GM19467 (cell line): ENCODE measurements around the gene FUT4.
"Not testable (repeated sequence)": the region's sequence is repeated elsewhere in the genome, so short reads cannot be mapped to it uniquely, and the experiment has no call there.

Experiments used
- ATAC-seq: cut with Tn5 transposase; IDR thresholded peaks from one replicate; pipeline ENCODE4 v1.9.1; 2021; ENCODE audit warnings: mild to moderate bottlenecking, moderate library complexity; ENCODE audit not compliant: unreplicated experiment

Gene FUT4, protein sequence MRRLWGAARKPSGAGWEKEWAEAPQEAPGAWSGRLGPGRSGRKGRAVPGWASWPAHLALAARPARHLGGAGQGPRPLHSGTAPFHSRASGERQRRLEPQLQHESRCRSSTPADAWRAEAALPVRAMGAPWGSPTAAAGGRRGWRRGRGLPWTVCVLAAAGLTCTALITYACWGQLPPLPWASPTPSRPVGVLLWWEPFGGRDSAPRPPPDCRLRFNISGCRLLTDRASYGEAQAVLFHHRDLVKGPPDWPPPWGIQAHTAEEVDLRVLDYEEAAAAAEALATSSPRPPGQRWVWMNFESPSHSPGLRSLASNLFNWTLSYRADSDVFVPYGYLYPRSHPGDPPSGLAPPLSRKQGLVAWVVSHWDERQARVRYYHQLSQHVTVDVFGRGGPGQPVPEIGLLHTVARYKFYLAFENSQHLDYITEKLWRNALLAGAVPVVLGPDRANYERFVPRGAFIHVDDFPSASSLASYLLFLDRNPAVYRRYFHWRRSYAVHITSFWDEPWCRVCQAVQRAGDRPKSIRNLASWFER

DNA sequence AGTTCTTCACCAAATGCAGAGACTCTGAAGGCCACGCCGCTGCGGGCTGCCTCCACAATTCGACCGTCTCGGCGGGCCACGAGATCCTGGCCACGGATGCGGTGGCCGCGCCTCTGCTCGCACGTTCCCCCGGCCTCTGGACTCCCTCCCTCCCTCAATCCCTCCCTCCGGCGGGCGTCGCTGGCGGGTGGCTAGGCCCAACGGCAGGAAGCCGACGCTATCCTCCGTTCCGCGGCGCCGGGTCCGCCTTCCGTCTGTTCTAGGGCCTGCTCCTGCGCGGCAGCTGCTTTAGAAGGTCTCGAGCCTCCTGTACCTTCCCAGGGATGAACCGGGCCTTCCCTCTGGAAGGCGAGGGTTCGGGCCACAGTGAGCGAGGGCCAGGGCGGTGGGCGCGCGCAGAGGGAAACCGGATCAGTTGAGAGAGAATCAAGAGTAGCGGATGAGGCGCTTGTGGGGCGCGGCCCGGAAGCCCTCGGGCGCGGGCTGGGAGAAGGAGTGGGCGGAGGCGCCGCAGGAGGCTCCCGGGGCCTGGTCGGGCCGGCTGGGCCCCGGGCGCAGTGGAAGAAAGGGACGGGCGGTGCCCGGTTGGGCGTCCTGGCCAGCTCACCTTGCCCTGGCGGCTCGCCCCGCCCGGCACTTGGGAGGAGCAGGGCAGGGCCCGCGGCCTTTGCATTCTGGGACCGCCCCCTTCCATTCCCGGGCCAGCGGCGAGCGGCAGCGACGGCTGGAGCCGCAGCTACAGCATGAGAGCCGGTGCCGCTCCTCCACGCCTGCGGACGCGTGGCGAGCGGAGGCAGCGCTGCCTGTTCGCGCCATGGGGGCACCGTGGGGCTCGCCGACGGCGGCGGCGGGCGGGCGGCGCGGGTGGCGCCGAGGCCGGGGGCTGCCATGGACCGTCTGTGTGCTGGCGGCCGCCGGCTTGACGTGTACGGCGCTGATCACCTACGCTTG is at the start of gene FUT4:
FUT4 (plus strand) TSS at position 227 of the 951 bp plus-strand sequence; CDS start at position 440, 213 bp downstream.
- peak; percentile 87 for ATAC-seq

DNA sequence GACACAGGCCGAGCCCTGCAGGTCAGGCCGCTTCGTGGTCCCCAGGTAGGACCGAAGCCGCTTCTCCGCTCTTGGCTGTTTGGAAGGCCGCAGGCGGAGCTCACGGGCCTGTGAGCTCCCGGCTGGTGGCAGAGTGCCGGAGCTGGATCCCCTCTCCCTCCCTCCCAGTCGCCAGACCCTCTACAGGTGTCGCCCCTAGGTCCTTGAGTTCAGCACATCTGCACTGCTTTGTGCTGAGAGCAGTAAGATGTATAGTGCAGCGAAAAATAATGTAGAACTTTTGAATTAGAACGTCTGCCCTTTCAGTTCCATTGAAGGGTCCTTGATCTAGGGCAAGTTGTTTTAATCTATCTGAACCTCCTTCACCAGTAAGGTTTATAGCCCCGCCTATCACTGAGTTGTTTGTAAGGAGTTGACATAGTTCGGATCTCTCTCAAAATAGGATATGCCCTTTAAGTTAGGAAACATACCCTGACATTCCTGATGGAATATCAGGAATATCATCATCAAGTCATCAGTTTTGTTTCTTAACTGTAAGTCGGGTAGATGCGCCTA is 49.5 kb upstream of the FUT4 start:
- ATAC-seq: peak; percentile 52

DNA sequence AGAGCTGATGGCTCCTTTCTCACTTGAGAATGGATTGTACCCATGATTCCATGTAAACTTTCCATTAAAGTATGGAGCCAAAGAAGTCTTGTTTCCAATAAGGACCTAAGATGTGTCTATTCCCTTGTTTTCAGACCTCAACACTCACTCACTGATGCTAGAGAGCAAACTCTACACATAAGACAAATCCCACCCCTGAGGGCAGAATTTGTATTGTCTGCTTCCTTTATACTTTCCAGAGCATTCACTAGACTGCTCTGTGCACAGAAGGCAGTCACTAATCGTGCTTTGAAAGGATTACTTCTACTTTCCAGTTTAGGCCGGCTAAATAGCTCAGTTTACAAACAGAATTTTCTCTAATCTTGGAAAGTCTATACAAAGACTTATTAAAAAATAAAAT is 43.5 kb upstream of the FUT4 start:
- no peak for ATAC-seq

DNA sequence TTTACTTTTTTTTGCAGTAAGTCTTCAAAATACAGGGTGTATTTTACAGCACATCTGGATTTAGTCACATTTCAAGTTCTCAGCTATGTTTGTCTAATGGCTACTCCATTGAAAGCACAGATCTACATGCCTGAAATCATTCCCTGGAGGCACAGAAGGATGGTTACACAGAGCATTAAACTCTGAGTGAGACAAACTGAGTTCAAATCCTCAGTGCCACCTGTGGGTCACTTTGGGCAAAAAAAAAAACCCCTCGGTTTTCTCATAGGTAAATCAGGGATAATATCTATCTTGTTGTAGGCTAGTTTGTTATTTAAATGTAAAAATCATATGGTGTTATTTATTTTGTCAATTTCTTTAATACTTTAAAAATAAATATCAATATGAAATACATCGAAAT is 42.2 kb upstream of the FUT4 start:
- no peak for ATAC-seq

DNA sequence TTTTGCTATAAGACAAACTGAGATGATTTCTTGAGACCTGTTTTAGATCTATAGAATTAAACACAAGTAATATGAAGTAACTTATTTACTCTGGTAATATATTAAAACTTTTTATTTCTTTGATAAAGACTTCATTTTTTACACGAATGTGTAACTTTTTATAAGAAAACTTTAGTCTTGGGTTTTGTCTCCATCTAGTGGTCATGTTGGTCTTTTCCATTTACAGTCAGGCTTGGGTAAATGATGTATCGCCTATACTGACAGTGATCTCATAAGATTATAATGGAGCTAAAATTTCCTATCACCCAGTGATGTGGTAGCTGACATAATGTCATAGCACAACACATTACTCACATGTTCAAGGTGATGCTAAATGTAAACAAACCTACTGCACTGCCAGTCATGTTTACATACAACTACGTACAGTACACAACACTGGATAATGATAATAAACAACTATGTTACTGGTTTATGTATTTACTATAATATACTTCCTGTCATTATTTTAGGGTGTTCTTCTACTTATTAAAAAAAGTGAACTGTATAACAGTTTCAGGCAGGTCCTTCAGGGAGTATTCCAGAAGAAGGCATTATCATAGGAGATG is 38.9 kb upstream of the FUT4 start:
- no peak for ATAC-seq

DNA sequence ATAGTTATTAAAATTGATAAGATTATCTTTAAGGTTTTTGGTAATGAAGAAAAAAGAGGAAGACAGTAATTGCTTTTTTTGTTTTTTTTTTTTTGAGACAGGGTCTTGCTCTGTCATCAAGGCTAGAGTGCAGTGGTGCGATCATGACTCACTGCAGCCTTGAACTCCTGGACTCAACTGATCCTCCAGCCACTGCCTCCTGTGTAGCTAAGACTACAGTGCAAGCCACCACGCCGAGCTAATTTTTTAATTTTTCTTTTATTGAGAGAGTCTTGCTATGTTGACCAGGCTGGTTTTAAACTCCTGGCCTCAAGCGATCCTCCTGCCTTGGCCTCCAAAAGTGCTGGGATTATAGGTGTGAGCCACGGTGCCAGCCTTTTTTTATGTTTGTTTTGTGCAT is 37.2 kb upstream of the FUT4 start:
- ATAC-seq: not testable (repeated sequence)

DNA sequence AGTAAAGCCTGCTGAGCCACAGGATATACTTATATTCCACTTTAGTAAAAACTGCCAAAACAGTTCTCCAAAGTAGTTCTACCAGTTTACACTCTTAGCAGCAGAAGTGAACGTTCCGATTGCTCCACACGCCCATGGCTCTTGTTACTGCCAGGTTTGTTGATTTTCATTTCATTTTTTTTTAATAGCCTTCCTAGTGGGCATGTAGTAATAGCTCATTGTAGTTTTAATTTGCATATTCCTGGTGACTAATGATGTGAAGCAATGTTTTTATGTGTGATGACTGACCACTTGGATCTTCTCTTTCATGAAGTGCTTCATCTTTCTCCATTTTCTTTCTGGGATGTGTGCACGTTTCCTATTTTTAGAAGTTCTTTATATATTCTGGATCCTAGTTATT is 36.2 kb upstream of the FUT4 start:
- no peak for ATAC-seq

DNA sequence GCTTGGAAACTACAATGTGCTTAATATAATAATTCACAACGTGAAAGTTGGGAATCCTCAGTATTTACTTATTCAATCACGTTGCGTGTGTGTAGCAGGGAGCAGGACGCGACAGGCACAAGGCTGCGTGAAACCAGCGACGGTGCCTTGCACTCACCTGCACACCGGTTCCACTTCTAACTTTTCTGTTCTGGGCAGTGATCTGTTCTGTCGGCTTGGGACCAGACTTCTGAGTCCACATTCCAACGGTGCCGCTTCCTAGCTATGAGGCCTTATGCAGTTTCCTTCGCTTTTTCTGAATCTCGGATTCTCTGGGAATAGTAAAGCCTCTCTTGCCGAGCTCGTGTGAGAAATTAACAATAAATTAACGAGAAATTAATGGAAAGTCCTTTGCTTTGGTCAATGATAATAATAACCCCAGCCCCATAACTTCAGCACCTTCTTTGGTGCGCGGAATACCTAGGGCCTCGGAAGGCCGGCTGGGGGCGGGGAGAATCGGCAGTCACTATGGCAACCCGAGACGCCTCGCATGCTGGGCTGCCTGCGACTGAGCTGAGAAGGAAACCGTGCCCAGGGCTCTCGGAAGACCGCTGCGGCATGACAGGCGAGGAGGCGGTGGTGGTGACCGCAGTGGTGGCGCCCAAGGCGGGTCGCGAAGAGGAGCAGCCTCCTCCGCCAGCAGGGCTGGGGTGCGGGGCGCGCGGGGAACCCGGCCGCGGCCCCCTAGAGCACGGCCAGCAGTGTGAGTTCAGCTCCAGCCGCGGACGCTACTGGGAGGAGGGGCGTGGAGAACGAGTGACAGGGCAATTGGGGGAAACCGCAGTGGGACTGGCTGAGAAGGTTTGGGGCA is 31.6 kb upstream of the FUT4 start, which contains the start of gene C11orf97:
C11orf97 (plus strand) TSS at position 530 of the 850 bp plus-strand sequence; CDS start at position 598, 68 bp downstream.
- ATAC-seq: peak; percentile 89

DNA sequence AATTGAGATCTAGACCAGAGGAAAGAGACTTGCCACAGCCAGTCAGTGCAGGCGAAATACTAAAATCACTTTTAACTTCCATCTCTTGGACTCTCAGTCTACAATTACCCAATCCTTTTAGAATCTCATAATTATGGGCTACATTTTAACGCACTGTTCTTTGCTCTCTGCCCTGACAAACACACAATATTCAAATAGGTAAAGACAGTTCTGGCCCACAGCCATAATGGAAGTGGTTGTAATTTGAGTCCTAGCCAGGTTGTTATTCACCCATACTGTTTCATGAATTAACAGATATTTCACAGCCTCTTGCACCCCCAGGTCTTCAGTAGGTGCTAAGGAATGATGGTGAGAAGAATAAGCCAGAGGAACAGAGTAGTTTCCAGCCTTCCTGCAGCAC is 30.6 kb upstream of the FUT4 start:
- no peak for ATAC-seq

DNA sequence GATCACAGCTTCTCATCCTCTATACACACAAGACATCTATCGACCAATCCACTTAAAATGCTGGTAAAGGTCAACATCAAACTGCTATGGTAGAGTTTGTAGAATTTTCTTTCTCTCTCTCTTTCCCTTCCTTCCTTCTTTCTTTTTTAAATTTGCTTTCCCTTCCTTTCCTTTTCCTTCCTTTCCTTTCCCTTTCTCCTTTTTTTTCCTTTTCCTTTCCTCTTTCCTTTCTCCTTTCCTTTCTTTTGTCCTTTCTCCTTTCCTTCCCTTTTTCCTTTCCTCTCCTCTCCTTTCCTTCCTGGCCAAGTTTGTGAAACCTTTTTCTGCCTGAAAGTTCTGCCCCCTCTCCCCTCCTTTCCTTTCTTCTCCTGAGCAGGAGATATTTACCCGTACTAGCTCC is 28.3 kb upstream of the FUT4 start:
- no peak for ATAC-seq

DNA sequence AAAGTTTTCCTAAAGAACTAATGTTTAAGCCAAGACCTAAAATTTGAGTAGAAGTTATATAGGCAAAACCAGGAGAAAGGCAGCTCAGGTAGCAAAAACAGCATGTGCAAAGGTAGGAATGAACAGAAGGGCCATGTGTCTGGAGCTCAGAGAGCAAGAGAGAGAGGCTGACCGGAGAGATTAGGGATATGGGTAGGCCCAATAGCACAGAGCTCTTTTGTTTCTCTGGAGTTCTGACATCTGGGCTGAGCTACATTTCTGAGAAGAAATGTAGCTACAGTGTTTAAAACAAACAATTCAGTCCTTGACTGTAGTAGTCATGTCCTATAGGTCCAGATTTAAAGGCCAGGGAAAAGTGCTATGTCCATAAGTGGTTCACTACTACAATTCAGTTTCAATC is 27.0 kb upstream of the FUT4 start:
- ATAC-seq: no peak

DNA sequence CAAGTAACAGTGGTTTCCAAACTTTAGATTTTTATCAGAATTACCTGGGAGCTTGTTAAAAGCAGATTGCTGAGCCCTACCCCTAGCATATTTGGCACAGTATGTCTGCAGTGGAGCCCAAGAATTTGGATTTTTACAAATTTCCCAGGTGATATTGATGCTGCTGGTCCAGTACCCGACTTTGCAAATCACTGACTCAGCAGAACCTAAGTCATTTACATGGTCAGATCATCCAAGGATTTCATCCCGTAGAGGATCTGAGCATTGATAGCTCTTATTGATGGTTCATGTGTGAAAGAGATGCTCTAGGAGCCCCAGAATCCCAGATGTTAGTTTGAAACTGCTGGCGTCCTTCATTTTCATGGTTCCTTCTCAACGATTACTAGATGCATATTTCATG is 25.4 kb upstream of the FUT4 start:
- ATAC-seq: no peak

DNA sequence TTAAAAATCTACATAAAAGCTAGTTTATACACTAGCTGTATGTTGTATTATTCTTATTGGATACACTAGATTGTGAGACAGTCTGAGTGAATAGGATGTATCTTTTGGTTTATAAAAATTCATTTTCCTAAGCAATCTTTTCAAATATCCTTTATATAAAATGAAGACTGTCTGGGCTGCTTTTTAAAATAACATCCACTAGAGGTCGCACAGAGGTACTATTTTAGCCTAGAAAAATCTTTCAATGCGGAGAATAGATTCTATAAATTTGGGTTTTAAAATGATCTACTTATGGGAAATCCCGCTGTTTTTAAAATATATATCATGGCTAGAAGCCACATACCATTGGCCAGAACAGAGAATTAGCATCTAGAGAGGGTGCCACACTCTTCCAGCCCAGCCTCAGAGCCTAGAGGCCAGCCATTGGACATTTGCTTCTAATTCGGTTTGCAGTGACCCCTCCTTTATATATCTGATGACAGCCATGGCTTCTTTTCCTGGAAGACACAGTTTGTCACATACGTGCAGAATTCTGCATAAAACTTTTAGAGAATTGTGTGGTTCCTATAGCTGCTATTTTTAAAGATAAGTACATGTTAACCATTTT is 24.1 kb upstream of the FUT4 start:
- peak; percentile 48 for ATAC-seq

DNA sequence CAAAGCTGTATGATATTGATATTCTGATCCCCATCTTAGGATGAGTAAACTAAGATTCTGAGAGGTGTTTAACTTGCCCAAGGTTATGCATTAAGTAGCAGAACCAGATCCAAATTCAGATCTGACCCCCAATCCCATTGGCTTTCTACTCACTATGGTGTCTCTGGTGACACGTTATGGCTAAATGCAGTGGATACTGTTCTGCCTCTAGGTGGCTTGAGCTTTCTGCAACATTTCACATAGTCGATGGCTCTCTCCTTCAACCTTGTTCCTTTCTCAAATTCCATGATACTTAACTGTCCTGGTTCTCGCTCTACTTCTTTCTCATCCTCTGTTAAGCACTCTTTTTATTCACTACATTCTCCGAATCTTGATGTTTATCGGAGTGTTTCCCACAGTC is 22.0 kb upstream of the FUT4 start:
- no peak for ATAC-seq

DNA sequence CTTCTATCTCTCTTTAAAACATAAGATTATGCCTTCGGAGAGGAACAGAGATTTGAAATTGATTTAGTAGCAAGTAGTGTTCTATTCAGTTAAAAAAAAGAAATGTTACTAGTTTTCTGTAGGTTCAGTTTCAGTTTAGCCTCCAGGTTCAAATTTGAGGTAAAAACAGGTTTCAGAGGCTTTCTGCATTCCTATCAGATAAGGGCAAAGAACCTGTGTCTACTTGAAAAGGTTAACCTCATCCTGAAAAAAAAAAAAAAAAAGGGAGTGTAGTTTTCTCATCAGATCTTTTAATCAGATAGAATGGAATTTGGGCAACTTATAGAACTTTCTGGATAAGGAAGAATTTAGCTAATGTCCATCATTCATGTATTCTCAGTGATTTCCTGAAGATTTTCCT is 19.4 kb upstream of the FUT4 start:
- no peak for ATAC-seq

DNA sequence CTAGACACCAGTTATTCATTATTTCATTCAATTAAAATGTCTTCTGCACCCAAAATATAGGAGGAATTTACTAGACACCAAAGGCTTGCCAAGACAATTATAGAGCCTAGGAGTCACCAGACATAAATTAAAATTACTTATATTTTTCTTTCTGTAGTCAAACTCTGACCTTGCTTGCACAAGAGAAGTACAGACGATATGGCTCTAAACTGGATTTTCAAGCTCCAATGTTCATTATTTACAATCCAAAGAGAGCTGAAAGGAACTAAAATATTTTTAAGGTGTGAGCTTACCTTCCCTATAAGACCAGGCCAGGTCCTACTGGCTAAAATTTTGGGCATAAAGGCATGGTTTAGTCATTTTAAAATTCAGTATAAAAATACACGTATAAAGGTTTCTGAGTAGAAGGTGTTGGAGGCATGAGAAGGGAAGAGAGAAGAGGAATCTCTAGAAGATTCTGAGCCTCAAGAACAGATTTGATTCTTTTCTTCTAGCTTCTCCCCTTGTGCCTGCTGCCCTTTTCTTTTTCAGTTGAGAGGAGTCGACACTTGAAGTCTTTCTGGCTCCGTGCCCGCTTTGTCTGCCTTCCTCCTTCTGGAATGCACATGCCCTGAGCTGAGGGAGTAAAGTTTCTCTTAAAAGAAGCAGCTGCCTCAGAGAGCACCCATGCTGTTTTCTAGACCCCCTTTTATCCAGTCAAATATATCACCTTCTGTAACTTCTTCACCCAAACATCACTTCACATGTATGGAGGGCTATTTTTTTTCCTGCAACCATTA is 18.0 kb upstream of the FUT4 start:
- ATAC-seq: no peak

DNA sequence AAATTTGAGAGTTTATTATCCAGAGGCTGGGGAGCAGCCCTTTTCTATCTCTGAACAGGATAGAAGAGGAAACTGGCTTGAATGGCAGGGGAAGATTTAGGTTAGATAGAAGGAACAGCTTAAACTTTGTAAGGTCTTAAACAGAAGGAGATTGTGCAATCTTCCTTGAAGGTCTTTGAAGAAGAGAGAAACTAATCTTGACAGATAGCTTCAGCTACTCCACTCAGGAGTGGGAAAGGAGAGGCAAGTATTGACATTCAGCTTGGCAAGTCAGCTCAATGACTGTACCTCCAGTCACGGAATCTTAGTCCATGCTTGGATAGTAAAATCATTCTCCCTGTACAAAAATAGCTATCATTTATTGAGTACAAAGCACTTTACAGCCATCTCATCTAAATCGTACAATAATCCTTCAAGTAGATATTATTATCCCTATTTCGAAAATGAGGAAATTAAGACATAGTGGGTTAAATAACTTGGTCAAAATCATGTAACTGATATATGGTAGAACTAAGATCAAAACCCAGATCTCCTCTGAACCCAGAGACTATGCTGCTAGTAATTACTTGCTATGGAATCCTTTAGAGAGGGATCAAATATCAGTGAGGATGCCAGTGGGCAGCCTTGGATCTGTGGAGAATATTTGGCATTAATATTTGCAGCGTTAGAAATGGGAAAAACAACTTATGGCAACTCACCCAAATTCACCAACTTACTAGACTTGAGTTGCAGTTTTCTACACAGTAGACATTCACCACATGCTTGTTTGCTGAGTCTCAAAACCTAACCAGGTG is 16.9 kb upstream of the FUT4 start:
- no peak for ATAC-seq

DNA sequence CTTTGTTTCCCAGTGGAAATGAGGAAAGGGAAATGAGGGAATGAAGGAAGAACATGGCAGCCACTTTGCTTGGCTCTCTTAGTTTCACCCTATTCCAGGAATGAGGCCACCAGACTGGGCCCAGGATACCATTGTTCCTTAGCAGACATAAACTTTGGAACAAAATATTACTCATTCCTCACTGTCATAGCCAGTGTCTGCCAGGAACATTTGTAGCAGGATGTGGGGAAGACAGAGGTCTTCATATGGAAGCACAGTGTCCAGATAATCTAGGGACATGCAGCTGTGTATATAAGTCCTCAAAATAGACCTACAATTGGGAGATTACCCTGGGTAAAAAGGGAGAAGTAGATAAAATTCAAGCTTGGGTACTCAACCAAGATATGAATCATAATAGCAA is 15.2 kb upstream of the FUT4 start:
- no peak for ATAC-seq
